HepG2 (cell line): ENCODE measurements around the gene ACYP2. TPM values are rescaled to one million over a fixed set of nuclear protein-coding genes. Genes with fewer than 3 reads are reported as not detected.

Experiments used
- ATAC-seq: fragments of 200-7000 bp; cut with Tn5 transposase; 3 replicates; pipeline ENCODE4 v1.9.1; 2020; ENCODE audit warnings: mild to moderate bottlenecking, moderate library complexity
- BruUV-seq: library from RNA; stranded (reverse); fragments of 400-500 nt; replicated peaks from 2 replicates; lab custom pipeline; 2021; lab: Mats Ljungman, UMichigan
- CTCF ChIA-PET: fragments of 300-600 bp; formaldehyde crosslinking; extraction: SDS; loops from one replicate; lab custom pipeline; 2021; ENCODE audit warnings: low total read pairs, inconsistent platforms, low intra/inter-chr PET ratio; lab: Yijun Ruan, JAX
- POLR2A ChIA-PET: fragments of 350-600 bp; sonication (Branson Sonifier 250); formaldehyde crosslinking; loops from one replicate; lab custom pipeline; 2020; ENCODE audit warnings: antibody characterized with exemption, inconsistent platforms; lab: Yijun Ruan, JAX
- DNase-seq: peaks from one replicate; pipeline ENCODE4 v3.0.0-alpha.2; 2015; ENCODE audit warnings: low spot score
- FAIRE-seq: peaks from 3 replicates; lab custom pipeline; 2011; peaks lifted over from hg19 to GRCh38; lab: Jason Lieb, UNC
- H2AFZ ChIP-seq: one replicate; pipeline ENCODE4 v1.6.1; 2011; ENCODE audit warnings: low read length, inconsistent platforms
- H3K27ac ChIP-seq: fragments of 300-600 bp; 3 replicates; pipeline ENCODE4 v1.8.0; 2011; ENCODE audit warnings: mixed run types, mild to moderate bottlenecking, mixed read lengths, low read length, inconsistent platforms; ENCODE audit not compliant: insufficient read depth; ENCODE audit errors: extremely low read length
- H3K27me3 ChIP-seq, 2 experiments: fragments of 200-600 bp in 1 of 2; 2 replicates in 1 of 2; 3 replicates in 1 of 2; pipeline versions ENCODE4 v1.6.0 to v1.8.0; 2011; ENCODE audit warnings: low read length in 2 of 2, mild to moderate bottlenecking in 2 of 2, moderate library complexity in 2 of 2, inconsistent platforms in 1 of 2; ENCODE audit not compliant: insufficient read depth in 2 of 2, control insufficient read depth in 1 of 2
- H3K36me3 ChIP-seq, 2 experiments: fragments of 200-600 bp in 1 of 2; replicated peaks in 1 of 2; 2 replicates in 1 of 2; 3 replicates in 1 of 2; pipeline versions ENCODE4 v1.5.1 to v1.8.0; 2011; ENCODE audit warnings: low read length in 2 of 2, inconsistent platforms in 1 of 2; ENCODE audit not compliant: insufficient read depth in 2 of 2, control insufficient read depth in 1 of 2
- H3K4me1 ChIP-seq: 2 replicates; pipeline ENCODE4 v1.5.1; 2012; ENCODE audit warnings: low read length, inconsistent platforms; ENCODE audit not compliant: insufficient read depth
- H3K4me2 ChIP-seq: 2 replicates; pipeline ENCODE4 v1.6.0; 2011; ENCODE audit warnings: low read depth, low read length, inconsistent platforms
- H3K4me3 ChIP-seq, 3 experiments: fragments of 200-600 bp in 1 of 3; sonication (generic), shearing (Covaris generic) in 1 of 3; replicated peaks in 1 of 3; 2 replicates each; pipeline ENCODE4 v1.5.1; 2011 to 2016; ENCODE audit warnings: low read length in 3 of 3, inconsistent platforms in 2 of 3, low read depth in 2 of 3, mild to moderate bottlenecking in 2 of 3, control low read depth in 1 of 3, mixed read lengths in 1 of 3; ENCODE audit not compliant: insufficient read depth in 1 of 3
- H3K79me2 ChIP-seq: one replicate; pipeline ENCODE4 v1.6.1; 2011; ENCODE audit warnings: low read length, inconsistent platforms; ENCODE audit not compliant: insufficient read depth
- H3K9ac ChIP-seq: 2 replicates; pipeline ENCODE4 v1.6.0; 2011; ENCODE audit warnings: mild to moderate bottlenecking, low read depth, low read length, inconsistent platforms; ENCODE audit not compliant: insufficient read depth
- H3K9me3 ChIP-seq: 2 replicates; pipeline ENCODE4 v1.5.1; 2012; ENCODE audit warnings: mild to moderate bottlenecking, low read length
- H4K20me1 ChIP-seq: 2 replicates; pipeline ENCODE4 v1.6.0; 2011; ENCODE audit warnings: inconsistent platforms, mild to moderate bottlenecking, low read length, moderate library complexity; ENCODE audit not compliant: insufficient read depth
- ARID4A ChIP-seq: sonication (generic); formaldehyde crosslinking; IDR thresholded peaks from 2 replicates; pipeline ENCODE4 v1.5.0; 2020; ENCODE audit warnings: mild to moderate bottlenecking, missing genetic modification reagents, borderline replicate concordance
- BHLHE40 ChIP-seq: IDR thresholded peaks from 2 replicates; pipeline ENCODE4 v1.6.1; 2011; ENCODE audit warnings: low read length, improper control_type of control experiment
- NCOA1 ChIP-seq: sonication (generic); formaldehyde crosslinking; IDR thresholded peaks from 2 replicates; pipeline ENCODE4 v1.9.0; 2021; ENCODE audit warnings: missing genetic modification reagents
- RBAK ChIP-seq: sonication (generic); formaldehyde crosslinking; IDR thresholded peaks from 2 replicates; pipeline ENCODE4 v1.5.1; 2020; ENCODE audit warnings: mild to moderate bottlenecking, missing genetic modification reagents
- RFX3 ChIP-seq: IDR thresholded peaks from 2 replicates; pipeline ENCODE4 v1.6.1; 2016; ENCODE audit warnings: missing biosample characterization, missing genetic modification reagents
- SIN3B ChIP-seq: fragments of 150-350 bp; IDR thresholded peaks from 2 replicates; pipeline ENCODE4 v1.6.1; 2014; ENCODE audit warnings: low read length
- SKI ChIP-seq: fragments of 450-650 bp; IDR thresholded peaks from one replicate; pipeline ENCODE4 v1.6.1; 2018; ENCODE audit warnings: mild to moderate bottlenecking; ENCODE audit not compliant: partially characterized antibody
- ZNF33A ChIP-seq: sonication (generic); formaldehyde crosslinking; IDR thresholded peaks from 2 replicates; pipeline ENCODE4 v1.5.1; 2020; ENCODE audit warnings: missing genetic modification reagents, mild to moderate bottlenecking, moderate library complexity, borderline replicate concordance
- ZNF670 ChIP-seq: sonication (generic); formaldehyde crosslinking; IDR thresholded peaks from 2 replicates; pipeline ENCODE4 v1.8.0; 2022; ENCODE audit warnings: mild to moderate bottlenecking, missing genetic modification reagents, borderline replicate concordance
- ZNF703 ChIP-seq: sonication (generic); formaldehyde crosslinking; IDR thresholded peaks from 2 replicates; pipeline ENCODE4 v1.5.1; 2020; ENCODE audit warnings: missing genetic modification reagents, mild to moderate bottlenecking, moderate library complexity, borderline replicate concordance
- ZNF83 ChIP-seq: sonication (generic); formaldehyde crosslinking; IDR thresholded peaks from 2 replicates; pipeline ENCODE4 v1.4.0; 2020; ENCODE audit warnings: missing genetic modification reagents, mild to moderate bottlenecking, borderline replicate concordance
- ZNF839 ChIP-seq: sonication (generic); formaldehyde crosslinking; IDR thresholded peaks from 2 replicates; pipeline ENCODE4 v1.4.0; 2020; ENCODE audit warnings: missing genetic modification reagents, mild to moderate bottlenecking, borderline replicate concordance
- WGBS: methylation state at CpG from one replicate; pipeline ENCODE4 v1.1.6; 2017; ENCODE audit warnings: low lambda C conversion rate; 5-methylcytosine and 5-hydroxymethylcytosine counted together
- in situ Hi-C: cut with HindIII; loops from 2 replicates; pipeline ENCODE4 v1.10.0; 2017; ENCODE audit warnings: low pct_unique_long_range_greater_than_20kb; ENCODE audit not compliant: extremely low pct_ligation_motif_present
- intact Hi-C: fragments of 100-400 bp; cut with micrococcal nuclease; formaldehyde crosslinking; loops from one replicate; pipeline ENCODE4 v1.10.0; 2022; ENCODE audit not compliant: unreplicated experiment
- polyA plus RNA-seq, 8 experiments: library from polyadenylated mRNA; depleted of rRNA in 3 of 8; stranded (reverse) in 7 of 8; unstranded in 1 of 8; fragments of >200 nt; fragmentation: Illumina TruSeq in 4 of 8; extraction: Trizol in 4 of 8; gene quantifications; 2 replicates each; pipeline versions ENCODE4 v1.2.1 to v1.2.3, GENCODE V29; 2011 to 2016; ENCODE audit warnings: low read depth in 4 of 8, missing spikeins in 1 of 8, mixed read lengths in 1 of 8; ENCODE audit not compliant: insufficient read depth in 1 of 8
- total RNA-seq, 5 experiments: library from RNA; depleted of rRNA; stranded (reverse); fragments of >200 nt; fragmentation: Illumina TruSeq; extraction: Trizol; gene quantifications; 2 replicates each; pipeline ENCODE4 v1.2.3, GENCODE V29; 2016; ENCODE audit warnings: low read depth in 1 of 5
- TF ChIP-seq, protein P1 (sequence below): sonication (generic); formaldehyde crosslinking; IDR thresholded peaks from 2 replicates; pipeline ENCODE4 v1.5.1; 2020; ENCODE audit warnings: mild to moderate bottlenecking, missing genetic modification reagents, moderate library complexity

Gene ACYP2
- total and polyA plus RNA-seq, 2 of the 13 experiments (the other 11 are each of a cell fraction or from before 2014, with no cell fraction given) = 12.3 to 12.7 TPM

- Histone ChIP-seq H2AFZ (no peak overlapping the region), H3K4me3 (peak overlapping the region; percentile 49 to 73 (median 62)), H3K4me2 (peak overlapping the region; percentile 96), H3K79me2 (no peaks in the 10 kb centered on the region), H3K9ac (peak overlapping the region; percentile 63), H4K20me1 (no peaks in the 10 kb centered on the region), H3K9me3 (peaks cover 2% of the 10 kb centered on the region; the same call in 1 of the 2 replicates), H3K27me3 (peaks cover 0 to 10% of the 10 kb centered on the region in 2 experiments; a peak in 1 of 5 replicates), H3K36me3 (no peaks in the 10 kb centered on the region), H3K4me1 (peaks cover 28% of the 10 kb centered on the region), H3K27ac (no peak overlapping the region)
- POLR2A ChIA-PET = interaction anchor here (0.5 to 1.5 kb wide), 2 partner anchors 11 to 605 kb away, joined by 3 read pairs; no protein-coding TSS in a partner anchor
- FAIRE-seq = no peak
- intact Hi-C loops (loop anchor here (1.0 to 10.0 kb wide), 4 partner anchors 126 to 224 kb away; partner anchors contain the start of gene SPTBN1), in situ Hi-C loops (no loop called here)
- no TSS peak for BruUV-seq
- DNase-seq = no peak
- CTCF ChIA-PET = no interaction called here
- peak; percentile 2; the same call in 1 of the 3 replicates for ATAC-seq
- 42% methylated on average over 17 of the region's 17 CpGs for WGBS
- TF ChIP-seq RFX3 (CRISPR knock-in tag) (no peak), ZNF839 (CRISPR knock-in tag) (no peak), SIN3B (peak; percentile 13; the same call in 1 of the 2 replicates), ZNF83 (CRISPR knock-in tag) (no peak), ZNF670 (no peak), SKI (no peak), NCOA1 (CRISPR knock-in tag) (peak; percentile 85; the same call in 1 of the 2 replicates), ZNF703 (no peak), ZNF33A (no peak), RBAK (CRISPR knock-in tag) (peak; percentile 41; the same call in 1 of the 2 replicates), BHLHE40 (no peak), ARID4A (CRISPR knock-in tag) (peak; percentile 41)
- TF ChIP-seq, protein P1, sequence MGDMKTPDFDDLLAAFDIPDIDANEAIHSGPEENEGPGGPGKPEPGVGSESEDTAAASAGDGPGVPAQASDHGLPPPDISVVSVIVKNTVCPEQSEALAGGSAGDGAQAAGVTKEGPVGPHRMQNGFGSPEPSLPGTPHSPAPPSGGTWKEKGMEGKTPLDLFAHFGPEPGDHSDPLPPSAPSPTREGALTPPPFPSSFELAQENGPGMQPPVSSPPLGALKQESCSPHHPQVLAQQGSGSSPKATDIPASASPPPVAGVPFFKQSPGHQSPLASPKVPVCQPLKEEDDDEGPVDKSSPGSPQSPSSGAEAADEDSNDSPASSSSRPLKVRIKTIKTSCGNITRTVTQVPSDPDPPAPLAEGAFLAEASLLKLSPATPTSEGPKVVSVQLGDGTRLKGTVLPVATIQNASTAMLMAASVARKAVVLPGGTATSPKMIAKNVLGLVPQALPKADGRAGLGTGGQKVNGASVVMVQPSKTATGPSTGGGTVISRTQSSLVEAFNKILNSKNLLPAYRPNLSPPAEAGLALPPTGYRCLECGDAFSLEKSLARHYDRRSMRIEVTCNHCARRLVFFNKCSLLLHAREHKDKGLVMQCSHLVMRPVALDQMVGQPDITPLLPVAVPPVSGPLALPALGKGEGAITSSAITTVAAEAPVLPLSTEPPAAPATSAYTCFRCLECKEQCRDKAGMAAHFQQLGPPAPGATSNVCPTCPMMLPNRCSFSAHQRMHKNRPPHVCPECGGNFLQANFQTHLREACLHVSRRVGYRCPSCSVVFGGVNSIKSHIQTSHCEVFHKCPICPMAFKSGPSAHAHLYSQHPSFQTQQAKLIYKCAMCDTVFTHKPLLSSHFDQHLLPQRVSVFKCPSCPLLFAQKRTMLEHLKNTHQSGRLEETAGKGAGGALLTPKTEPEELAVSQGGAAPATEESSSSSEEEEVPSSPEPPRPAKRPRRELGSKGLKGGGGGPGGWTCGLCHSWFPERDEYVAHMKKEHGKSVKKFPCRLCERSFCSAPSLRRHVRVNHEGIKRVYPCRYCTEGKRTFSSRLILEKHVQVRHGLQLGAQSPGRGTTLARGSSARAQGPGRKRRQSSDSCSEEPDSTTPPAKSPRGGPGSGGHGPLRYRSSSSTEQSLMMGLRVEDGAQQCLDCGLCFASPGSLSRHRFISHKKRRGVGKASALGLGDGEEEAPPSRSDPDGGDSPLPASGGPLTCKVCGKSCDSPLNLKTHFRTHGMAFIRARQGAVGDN = peak; percentile 29; the same call in 1 of the 2 replicates
These were observed 215.8 kb downstream of the ACYP2 start for GRCh38 chr2:54330926-54331835.
